HG03196 (cell line): ENCODE data around the gene ULBP1.
"Not testable (repeated sequence)": the region's sequence is repeated elsewhere in the genome, so short reads cannot be mapped to it uniquely, and the experiment has no call there.

Experiments
- ATAC-seq: cut with Tn5 transposase; IDR thresholded peaks from one replicate; pipeline ENCODE4 v1.9.1; 2021; ENCODE audit not compliant: unreplicated experiment

ULBP1 gene

DNA sequence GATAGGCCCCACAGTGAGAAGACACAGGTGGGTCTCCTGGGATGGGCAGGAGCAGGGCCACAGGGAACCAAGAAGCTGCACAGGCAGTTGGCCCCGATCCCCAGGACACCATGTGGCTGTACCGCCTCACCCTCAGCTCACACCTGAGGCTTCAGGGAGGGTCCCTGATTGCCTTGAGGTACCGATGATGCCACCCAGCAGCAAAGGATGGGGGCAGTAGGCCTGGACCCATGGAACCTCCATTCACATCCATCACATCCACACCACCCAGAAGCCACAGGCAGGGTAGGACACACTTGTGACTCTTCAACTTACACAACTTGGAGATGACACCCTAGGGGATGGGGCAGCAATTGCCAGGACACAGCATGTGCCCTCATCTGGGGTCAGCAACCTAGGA, 39.9 kb downstream of the ULBP1 start:
- not testable (repeated sequence) for ATAC-seq

DNA sequence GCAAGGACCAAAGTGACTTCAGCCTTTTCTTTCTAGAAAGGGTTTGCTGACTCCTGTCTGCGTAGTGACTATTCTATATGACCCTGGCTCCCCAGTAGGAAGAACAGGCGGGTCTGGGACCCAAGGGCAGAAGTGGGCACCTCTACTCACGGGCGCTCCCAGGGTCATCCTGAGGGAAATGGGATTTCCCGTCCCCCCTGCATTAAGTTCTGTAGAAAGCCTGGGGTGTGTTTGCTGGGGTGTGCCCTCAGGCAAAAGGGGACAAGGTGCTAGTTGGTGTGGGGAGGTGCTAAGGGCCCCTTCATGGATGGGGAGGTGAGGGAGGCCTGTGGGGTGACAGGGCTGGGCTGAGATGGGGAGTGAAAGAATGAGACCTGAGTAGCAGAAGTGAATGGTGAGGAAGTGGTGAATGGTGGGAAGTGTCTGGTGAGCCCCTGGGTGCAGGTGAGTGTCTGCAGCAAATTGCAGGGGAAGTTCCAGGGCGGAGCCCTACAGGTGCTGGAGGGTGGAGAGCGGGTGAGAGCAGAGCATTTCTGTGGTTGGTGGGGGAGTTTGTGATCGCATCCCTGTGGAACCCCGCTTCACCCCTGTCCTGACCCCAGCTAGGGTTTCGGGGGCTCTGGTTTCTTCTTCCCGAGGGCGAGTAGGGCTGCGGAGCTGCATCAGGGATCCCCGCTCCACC, 40.5 kb downstream of the ULBP1 start:
- ATAC-seq = peak; percentile 23

GRCh38 chr6:150004783-150005717, 41.3 kb downstream of the ULBP1 start:
- ATAC-seq = peak; percentile 69

DNA sequence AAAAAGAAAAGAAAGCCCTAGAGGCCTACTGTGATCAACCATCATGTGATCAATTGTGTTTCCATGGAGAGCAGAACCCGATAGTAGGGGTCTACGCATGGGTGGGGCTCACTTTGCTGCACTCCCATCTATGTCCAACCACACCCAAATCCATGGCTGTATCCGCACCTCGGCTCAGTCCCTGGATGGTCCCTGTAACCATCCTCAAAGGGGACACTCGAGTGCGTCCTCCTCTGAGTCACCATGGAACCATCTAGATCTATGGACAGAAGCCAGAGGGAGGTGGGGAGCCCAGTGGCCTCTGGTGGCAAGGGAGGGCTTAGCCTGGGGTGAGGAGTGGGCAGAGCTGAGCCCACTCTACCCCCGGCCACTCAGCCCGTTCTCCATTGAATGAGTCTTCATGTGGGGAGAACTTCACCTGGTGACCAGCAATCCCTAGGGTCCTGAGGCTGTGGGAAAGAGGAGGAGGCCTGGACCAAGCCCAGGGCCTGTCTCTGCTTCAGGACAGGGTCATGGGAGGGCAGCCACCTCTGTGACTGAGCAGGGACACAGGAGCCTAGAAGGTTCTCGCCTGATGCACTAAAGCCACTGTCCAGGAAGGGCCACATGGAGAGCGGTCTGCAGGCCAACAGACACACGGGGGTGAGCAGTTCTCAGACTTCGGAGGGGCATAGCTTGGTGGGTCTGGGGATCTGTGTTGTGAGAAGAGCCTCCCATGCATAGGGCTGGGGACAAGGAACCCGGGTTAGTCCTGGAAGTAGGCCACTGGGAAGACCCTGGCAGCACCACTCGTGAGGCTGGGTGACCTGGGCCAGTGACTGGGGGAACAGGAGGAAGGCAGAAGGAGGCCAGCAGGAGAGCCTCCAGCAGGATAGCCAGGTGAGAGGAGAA, 42.3 kb downstream of the ULBP1 start:
- no peak for ATAC-seq

GRCh38 chr6:150006961-150007464, 43.3 kb downstream of the ULBP1 start:
- ATAC-seq = no peak

GRCh38 chr6:150008588-150008987, 44.8 kb downstream of the ULBP1 start:
- ATAC-seq = no peak

DNA sequence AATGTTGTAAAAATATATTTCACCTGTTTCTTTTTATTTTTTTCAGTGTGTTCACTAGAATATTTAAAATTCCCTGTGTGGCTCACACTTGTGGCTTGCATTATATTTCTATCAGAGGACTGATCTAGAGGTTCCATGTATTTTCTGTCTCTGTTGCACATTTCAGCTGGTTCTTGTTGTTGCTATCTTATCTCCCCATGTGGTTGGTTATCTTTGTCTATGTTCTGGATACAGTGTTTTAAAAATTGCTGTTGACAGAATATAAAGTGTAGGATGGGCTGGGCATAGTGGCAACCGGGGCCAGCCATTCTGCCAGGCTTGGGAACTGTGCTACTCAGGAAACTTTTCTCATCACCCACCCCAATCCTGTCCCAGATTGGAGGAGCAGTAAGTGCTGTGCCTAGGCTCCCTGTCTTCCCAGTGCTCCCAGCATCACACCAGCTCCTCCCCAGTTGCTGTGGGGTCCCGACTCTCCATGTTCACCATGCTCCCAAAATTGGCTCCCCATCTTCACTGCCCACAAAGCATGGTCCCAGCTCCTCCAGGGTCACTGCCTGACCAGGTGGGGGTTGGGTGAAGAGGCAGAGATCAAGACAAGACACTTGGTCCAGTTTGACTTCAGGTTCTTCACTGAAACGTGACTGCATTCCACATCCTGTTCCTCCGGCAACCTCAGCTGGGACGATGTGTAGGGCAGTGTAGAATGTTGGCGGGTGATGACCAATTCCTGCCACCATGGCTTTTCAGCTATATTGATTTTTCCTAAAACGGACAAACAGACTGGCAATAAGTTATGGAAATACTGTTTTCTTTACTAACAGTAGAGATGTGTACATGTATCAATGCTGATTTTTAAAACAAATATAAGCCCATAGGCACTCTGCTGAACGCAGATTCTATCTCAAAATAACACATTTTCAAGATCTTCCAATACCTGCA, 49.4 kb downstream of the ULBP1 start:
- ATAC-seq = not testable (repeated sequence)

GRCh38 chr6:150013785-150014622, 50.3 kb downstream of the ULBP1 start:
- not testable (repeated sequence) for ATAC-seq

DNA sequence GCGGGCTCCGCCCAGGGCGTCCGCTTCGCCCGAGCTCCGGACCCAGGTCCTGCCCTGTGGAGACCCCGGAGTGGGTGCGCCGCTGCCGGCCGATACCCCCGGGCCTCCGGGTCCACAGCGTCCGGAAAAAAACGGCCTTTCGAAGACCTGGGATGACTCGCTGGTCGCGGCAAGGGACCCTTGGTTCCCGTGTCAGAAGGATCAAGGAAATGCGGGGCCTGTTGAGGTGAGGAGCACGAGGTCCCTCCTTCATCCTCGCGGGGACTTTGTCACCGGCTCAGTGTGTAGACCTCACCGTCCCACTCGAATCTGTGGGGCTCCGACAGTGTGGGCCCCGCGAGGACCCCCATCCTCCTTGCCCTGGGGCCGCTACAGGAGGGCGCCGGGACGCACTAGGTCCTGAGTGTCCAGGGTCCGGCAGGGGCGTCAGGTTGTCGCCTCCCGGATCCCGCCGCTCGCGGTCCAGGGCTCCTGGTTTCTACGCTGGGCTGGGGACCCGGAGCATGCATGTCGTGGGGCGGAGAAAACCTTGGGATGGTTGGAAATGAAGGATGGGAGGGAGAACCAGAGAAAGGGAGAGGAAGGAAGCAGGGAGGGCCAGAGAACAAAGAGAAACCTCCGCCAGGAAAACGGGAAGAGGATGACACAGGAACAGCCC, 51.0 kb downstream of the ULBP1 start:
- ATAC-seq = not testable (repeated sequence)

DNA sequence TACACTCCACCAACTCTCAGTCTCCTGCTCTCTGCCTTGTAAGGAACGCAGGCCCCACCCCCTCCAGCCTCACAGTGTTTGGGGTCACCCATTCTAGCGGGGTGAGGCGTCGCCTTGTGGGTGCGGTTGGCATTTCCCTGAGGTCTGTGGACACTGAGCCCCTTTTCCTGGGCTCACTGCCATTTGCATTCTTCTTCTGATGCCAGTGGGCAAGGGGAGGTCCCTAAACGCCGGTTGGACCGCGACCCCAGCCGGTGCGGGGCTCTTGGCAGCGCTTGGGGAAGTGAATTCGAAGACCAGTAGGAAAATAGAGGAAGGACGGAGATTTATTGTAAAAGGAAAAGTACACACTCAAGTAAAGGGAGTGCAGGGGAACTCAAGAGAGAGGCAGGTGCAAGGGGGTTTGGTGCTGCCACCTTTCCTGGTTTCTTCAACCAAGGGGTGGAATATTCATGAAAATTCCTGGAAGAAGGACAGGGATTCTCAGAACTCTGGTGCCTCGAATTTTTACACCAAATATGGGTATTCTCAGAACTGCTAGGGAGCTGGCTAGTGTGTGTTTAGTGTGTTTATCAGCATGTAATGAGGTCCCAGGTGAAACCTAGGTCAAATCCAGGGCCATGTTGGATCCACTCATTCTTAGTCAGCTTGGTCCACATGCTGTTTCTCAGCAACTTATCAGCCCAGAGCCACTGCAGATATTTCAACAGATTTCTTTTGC, 51.7 kb downstream of the ULBP1 start:
- not testable (repeated sequence) for ATAC-seq

DNA sequence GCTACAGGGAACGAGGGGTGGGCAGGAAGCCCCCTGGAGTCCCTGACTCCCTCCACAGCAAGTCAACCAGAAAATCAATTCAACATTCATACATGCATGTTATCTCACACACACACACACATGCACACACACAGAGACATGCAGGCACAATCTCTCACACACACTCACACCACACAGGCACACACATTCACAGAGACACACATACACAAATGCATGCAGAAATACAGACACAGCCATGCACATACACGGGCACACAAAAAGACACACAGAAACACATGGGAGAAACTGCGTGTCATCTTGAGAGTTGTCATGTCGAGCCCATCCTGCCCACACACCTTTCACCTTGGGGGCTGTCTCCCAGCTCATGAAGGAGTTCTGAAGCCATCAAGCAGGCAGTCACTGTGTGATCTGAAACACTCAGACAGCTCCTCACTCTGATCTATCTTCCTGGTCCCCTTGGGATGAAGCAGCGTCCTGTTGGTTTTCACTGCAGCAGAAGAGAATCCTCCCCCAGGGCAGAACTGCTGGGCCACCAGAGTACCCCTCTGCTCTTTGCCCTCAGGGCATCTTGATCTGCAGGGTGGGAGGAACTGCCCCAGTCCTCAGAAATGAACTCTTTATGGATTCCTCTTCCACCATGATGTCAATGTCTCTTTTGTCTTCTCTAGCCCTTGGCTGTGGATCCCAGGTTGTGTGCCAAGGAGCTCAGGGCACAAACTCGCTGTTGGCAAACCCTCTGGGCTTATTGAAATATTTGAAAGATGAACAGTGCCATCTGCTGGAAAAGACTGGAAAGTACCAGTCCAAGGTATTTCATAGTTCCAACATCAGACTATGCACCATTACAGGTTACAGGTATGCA, 52.8 kb downstream of the ULBP1 start:
- ATAC-seq = no peak

DNA sequence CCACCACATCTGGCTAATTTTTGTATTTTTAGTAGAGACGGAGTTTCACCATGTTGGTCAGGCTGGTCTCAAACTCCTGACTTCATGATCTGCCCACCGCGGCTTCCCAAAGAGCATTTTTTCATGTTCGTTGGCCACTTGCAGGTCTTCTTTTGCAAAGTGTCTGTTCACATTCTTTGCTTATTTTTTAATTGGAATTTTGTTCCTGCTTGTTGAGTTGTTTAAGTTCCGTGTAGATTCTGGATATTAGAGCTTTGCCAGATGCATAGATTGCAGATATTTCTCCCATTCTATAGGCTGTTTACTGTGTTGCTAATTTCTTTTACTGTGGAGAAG, 53.4 kb downstream of the ULBP1 start:
- not testable (repeated sequence) for ATAC-seq

DNA sequence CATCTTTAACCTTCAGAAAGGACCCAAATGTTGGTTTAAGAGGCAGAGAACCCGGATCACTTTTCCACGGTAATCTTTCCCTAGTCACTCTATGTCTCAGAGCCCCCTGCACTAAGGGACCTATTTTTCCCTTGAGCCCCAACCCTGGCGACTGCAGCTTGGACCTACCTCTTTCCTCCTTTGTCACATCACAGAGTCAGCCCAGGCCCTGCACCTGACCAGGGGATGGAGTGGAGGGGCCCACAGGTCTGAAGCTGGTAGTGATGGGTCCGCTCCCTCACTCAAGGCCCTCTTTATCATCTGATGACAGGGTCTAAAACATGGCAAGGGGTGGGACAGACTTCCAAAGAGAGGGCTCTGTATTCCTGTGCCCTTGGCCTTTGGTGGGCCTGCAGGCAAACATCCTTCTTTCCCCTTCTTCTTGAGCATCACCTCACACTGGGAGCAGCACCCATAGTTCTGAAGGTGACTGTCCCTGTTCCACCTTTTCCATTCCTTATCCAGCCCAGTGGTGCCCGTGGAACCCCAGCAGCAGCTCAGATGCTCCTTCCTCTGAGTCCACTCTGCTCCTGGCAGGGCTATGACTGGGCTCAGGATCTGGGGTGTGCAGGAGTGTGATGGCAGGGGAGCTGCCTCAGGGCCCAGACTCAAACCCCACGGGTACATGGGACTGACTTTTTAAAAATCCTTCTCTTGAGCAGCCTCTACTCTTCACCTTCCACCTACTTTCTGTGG, 55.3 kb downstream of the ULBP1 start:
- no peak for ATAC-seq

DNA sequence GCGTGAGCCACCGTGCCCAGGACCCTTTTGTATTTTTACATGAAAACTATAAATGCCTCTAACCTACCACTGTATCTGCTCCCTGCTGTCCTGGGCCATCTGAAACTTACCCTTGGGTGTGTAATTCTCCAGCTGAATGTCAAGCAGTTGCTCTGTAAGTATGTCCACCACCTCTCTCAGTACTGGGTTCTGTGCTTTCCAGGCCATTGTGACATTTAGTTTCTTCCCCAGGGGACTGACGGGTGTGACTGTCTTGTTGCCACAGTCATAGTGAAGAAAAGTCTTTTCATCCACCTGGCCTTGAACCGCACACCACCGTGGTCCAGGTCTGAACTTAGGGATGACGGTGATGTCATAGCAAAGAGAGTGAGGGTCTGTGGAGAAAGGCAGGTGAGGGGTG, 58.1 kb downstream of the ULBP1 start:
- not testable (repeated sequence) for ATAC-seq
